VCaP (cell line): ENCODE data around the gene MANSC1.

Experiments used
- H3K27ac ChIP-seq: fragments of 450-650 bp; 2 replicates; pipeline ENCODE4 v1.5.1; 2017
- TF ChIP-seq, protein P1 (sequence below): fragments of 450-650 bp; conservative IDR thresholded peaks from 2 replicates; pipeline ENCODE4 v1.5.1; 2017; ENCODE audit warnings: mild to moderate bottlenecking, moderate library complexity

MANSC1 gene

DNA sequence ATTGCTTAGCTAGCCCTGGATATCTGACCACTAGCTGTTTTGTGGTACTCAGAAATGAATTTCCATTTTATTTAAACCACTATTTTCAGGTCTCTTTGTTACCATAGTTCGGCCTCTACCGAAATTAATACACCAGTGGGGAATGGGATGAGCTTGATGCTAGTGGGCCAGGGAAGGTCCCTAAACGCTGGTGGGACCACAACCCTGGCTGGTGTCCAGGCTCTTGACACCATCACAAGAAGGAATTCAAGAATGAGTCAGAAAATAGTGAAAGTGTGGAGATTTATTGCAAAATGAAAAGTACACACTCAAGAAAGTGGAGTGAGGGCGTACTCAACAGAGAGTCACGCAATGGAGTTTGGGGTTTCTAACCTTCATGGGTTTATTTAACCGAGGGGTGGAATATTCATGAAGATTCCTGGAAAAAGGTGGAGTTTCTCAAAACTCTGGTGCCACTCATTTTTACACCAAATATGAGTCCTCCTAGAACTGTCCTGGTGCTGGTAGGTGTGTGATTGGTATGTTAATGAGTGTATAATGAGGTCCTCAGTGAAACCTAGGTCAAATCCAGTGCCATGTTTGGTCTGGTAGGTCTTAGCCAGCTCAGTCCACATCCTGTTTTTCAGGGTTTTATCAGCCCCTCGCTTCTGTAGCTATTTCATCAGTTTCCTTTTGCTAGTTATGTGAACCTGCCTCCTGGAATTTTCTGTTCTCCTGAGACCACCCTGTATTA, 44.3 kb downstream of the MANSC1 start:
- H3K27ac ChIP-seq: no peak overlapping the region
- TF ChIP-seq, protein P1, sequence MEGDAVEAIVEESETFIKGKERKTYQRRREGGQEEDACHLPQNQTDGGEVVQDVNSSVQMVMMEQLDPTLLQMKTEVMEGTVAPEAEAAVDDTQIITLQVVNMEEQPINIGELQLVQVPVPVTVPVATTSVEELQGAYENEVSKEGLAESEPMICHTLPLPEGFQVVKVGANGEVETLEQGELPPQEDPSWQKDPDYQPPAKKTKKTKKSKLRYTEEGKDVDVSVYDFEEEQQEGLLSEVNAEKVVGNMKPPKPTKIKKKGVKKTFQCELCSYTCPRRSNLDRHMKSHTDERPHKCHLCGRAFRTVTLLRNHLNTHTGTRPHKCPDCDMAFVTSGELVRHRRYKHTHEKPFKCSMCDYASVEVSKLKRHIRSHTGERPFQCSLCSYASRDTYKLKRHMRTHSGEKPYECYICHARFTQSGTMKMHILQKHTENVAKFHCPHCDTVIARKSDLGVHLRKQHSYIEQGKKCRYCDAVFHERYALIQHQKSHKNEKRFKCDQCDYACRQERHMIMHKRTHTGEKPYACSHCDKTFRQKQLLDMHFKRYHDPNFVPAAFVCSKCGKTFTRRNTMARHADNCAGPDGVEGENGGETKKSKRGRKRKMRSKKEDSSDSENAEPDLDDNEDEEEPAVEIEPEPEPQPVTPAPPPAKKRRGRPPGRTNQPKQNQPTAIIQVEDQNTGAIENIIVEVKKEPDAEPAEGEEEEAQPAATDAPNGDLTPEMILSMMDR: no peak

DNA sequence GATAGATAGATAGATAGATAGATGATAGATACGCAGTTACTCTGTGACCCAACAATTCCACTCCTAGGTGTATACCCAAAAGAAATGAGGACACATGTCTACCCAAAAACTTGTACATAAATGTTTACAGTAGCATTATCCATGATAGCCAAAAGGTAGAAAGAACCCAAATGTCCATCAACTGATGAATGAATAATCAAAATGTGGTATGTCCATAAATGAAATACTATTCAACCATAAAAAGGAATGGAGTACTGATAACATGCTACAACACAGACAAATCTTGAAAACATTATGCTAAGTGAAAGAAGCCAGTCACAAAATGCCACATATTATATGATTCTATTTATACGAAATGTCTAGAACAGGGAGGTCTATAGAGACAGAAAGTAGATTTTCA, 47.1 kb downstream of the MANSC1 start:
- TF ChIP-seq, protein P1: no peak
- H3K27ac ChIP-seq: no peak overlapping the region

DNA sequence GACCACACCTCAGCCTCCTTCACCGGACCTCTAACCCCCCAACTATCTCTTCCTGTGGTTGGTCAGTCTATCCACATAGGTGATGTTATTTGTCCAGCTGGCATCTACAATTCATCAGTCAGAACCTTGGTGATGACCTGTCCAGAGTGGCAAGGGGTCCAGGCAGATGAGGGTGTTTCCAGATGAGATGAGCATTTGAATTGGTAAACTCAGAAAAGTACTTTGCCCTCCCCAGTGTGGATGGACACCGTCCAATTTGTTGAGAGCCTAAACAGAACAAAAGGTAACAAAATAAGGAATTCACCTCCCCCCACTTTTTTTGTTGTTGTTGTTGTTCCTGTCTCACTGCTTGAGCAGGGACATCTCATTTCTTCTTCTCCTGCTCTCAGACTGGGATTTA, 48.9 kb downstream of the MANSC1 start:
- no peak overlapping the region for H3K27ac ChIP-seq
- TF ChIP-seq, protein P1: no peak

DNA sequence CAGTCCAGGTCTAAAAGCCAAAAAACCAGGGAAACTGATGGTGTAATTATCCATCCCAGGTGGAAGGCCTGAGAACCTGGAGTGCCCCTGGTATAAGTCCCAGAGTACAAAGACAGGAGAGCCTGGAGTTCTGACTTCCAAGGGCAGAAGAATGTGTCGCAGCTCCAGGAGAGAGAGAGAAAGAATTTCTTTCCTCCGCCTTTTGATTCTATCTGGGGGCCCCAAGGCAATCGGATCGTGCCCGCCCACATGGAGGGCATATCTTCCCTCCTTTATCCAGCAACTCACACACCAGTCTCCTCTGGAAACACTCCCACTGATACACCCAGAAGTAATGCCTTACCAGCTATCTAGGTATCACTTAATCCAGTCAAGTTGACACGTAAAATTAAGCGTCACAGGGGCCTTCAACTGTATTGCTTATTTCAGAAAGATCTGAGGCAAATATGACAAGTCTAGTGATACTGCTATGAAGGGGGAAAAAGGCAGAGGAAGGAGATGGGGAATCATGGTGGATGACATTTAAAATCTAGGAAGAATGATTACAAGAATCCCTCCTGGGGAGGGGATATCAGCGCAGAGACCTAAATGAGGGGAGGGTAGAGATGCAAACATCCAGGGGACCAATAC, 52.7 kb downstream of the MANSC1 start:
- H3K27ac ChIP-seq: peak overlapping the region; percentile 96; the same call in 1 of the 2 replicates
- TF ChIP-seq, protein P1: no peak

DNA sequence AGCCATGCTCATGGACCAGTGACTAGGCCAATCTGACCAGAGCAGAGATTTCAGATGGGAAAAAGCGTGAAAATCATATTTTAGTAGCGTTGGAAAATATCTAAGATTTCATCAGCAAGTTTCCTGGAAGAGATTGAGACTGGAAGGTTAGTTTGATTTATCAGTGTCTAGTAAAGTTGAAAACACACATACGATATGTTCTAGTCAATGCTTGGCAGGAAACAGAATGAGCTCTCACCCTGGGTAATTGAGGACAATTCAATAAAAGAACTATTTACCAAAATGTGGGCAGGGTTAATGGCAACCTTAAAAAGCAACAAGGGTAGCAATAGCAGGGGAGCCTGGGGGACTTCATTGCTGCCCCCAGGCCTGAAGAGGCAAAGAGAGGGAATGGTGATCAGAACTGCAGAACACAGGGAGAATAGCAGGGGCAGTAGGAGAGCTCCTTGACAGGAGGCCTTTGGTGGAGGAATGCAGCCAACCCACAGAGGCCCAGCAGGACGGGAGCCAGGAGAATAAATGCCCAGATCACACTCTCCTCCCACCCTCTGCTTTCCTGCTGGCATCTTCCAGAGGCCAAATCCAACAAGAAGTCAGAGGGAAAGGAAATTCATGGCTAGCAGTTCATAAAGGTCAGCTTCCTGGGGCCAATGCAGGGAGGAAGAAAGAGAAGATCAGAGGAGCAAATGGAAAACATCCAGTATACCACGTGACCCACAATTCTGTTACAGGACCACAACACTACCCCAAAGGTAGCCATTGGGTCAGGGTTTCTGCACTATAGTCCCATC, 55.6 kb downstream of the MANSC1 start:
- TF ChIP-seq, protein P1: no peak
- peak overlapping the region; percentile 96 for H3K27ac ChIP-seq

DNA sequence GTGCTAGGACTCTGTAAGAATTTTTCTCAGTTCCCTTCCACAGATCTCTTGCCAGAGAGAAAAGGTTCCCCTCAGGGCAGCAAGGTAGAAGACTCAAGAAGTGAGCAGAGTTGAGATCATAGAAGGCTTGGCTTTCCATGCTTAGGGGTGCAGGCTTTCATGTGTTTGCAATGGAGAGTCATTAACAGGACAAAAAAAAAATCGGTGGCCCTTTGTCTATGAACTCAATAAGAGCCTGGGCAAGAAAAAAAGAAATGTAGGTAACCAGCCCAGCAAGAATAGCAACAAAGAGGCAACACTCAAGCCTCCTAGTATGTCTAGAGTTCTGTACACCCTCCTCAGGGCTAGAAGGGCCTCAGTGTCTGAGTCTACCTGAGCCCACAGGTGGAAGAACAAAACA, 59.8 kb downstream of the MANSC1 start:
- H3K27ac ChIP-seq: no peak overlapping the region
- TF ChIP-seq, protein P1: no peak

DNA sequence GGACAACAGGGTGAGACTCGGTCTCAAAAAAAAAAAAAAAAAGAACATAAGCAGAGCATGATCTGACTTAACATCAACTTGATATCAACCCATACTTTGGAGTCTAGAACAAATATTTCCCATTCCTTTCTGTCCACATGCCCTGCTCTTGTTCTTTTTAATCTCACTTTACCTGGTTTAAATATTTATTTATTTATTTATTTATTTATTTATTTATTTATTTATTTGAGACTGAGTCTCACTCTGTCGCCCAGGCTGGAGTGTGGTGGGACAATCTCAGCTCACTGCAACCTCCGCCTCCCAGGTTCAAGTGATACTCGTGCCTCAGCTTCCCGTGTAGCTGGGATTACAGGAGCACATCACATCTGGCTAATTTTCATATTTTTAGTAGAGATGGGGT, 63.6 kb downstream of the MANSC1 start:
- H3K27ac ChIP-seq: no peak overlapping the region
- TF ChIP-seq, protein P1: no peak
